ENCODE data around the gene PHLDB3.

GRCh38 chr19:43552616-43553015, 48.1 kb upstream of the PHLDB3 start:
- TF ChIP-seq EP300 (IDR thresholded peaks at IDR 0.05) (no peak), POLR2AphosphoS5 (IDR thresholded peaks at IDR 0.05) (no peak)
- TF ChIP-seq, protein P1, sequence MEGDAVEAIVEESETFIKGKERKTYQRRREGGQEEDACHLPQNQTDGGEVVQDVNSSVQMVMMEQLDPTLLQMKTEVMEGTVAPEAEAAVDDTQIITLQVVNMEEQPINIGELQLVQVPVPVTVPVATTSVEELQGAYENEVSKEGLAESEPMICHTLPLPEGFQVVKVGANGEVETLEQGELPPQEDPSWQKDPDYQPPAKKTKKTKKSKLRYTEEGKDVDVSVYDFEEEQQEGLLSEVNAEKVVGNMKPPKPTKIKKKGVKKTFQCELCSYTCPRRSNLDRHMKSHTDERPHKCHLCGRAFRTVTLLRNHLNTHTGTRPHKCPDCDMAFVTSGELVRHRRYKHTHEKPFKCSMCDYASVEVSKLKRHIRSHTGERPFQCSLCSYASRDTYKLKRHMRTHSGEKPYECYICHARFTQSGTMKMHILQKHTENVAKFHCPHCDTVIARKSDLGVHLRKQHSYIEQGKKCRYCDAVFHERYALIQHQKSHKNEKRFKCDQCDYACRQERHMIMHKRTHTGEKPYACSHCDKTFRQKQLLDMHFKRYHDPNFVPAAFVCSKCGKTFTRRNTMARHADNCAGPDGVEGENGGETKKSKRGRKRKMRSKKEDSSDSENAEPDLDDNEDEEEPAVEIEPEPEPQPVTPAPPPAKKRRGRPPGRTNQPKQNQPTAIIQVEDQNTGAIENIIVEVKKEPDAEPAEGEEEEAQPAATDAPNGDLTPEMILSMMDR (IDR thresholded peaks at IDR 0.05) = no peak
